ENCODE results near the gene PRXL2B. TPM values are rescaled to one million over a fixed set of nuclear protein-coding genes. Genes with fewer than 3 reads are reported as not detected.

Gene PRXL2B
- total RNA-seq, 1 experiment from 2014 or later: 32.2 TPM

- ATAC-seq (no peak), DNase-seq (ENCODE audit: low read depth, low spot score) (no peak)
- Histone ChIP-seq H3K36me3 (ENCODE audit: control insufficient read depth in 1 of 2, insufficient read depth in 2 of 2, low read length in 2 of 2) (no peaks in the 10 kb centered on the region), H3K9me2 (ENCODE audit: insufficient read depth) (no peaks in the 10 kb centered on the region), H3K9me3 (ENCODE audit: control insufficient read depth in 1 of 2, insufficient read depth in 1 of 2, low read depth in 1 of 2, low read length in 2 of 2) (no peaks in the 10 kb centered on the region), H3K4me2 (ENCODE audit: low read length) (no peak overlapping the region), H3K9ac (ENCODE audit: low read length) (no peak overlapping the region), H2AFZ (ENCODE audit: low read depth, low read length, poor library complexity, severe bottlenecking) (no peak overlapping the region), H3K4me3 (replicated peaks in 1 of 2; ENCODE audit: low read depth in 1 of 2, low read length in 2 of 2) (no peak overlapping the region), H3K79me2 (ENCODE audit: insufficient read depth, low read length) (no peaks in the 10 kb centered on the region), H3K27ac (ENCODE audit: low read depth, low read length) (no peak overlapping the region), H3K27me3 (ENCODE audit: insufficient read depth, low read length) (0 out of 2 replicates have a peak, but pooled peaks cover 5% of the 10 kb centered on the region), H3K4me1 (ENCODE audit: control insufficient read depth in 1 of 2, insufficient read depth in 2 of 2, low read length in 2 of 2) (no peaks in the 10 kb centered on the region), H4K20me1 (ENCODE audit: insufficient read depth) (no peaks in the 10 kb centered on the region)
- POLR2A ChIA-PET: no interaction called here
- RAD21 ChIA-PET (ENCODE audit: low non-redundant PET in 1 of 2, low total read pairs in 2 of 2, uncharacterized antibody in 2 of 2, unreplicated experiment in 2 of 2): no interaction called here
- CTCF ChIA-PET: no interaction called here
- BruUV-seq (replicated peaks): no TSS peak
- intact Hi-C loops (cut with micrococcal nuclease): no loop called here
- TF ChIP-seq ATF3 (IDR thresholded peaks at IDR 0.05) (no peak), SIN3A (IDR thresholded peaks at IDR 0.05; ENCODE audit: low read depth) (no peak), POLR2A (IDR thresholded peaks at IDR 0.05; ENCODE audit: borderline replicate concordance, extremely low read depth, insufficient read depth, insufficient read length) (no peak), EZH2phosphoT487 (IDR thresholded peaks at IDR 0.05; ENCODE audit: borderline replicate concordance) (no peak), YY1 (IDR thresholded peaks at IDR 0.05; ENCODE audit: extremely low read depth, insufficient replicate concordance, low read depth, low read length) (no peak), RAD21 (IDR thresholded peaks at IDR 0.05; ENCODE audit: low read depth) (no peak), POLR2AphosphoS5 (IDR thresholded peaks at IDR 0.05; ENCODE audit: low read depth, low read length) (no peak), ELF1 (IDR thresholded peaks at IDR 0.05; ENCODE audit: borderline replicate concordance, low read depth) (no peak)
Measured at GRCh38 chr1:2602866-2603520, 16.4 kb downstream of the PRXL2B start.

- H3K79me2 ChIP-seq (ENCODE audit: insufficient read depth, low read length): no peaks in the 10 kb centered on the region
- ChIA-PET RAD21 (ENCODE audit: low non-redundant PET in 1 of 2, low total read pairs in 2 of 2, uncharacterized antibody in 2 of 2, unreplicated experiment in 2 of 2) (no interaction called here), CTCF (no interaction called here), POLR2A (no interaction called here)
- DNase-seq (ENCODE audit: low read depth, low spot score) (no peak), ATAC-seq (no peak)
- TF ChIP-seq ZNF274 (IDR thresholded peaks at IDR 0.05; ENCODE audit: low read depth, low read length) (no peak), SIN3A (IDR thresholded peaks at IDR 0.05; ENCODE audit: low read depth) (no peak), SP1 (IDR thresholded peaks at IDR 0.05; ENCODE audit: low read depth) (no peak), EZH2phosphoT487 (IDR thresholded peaks at IDR 0.05; ENCODE audit: borderline replicate concordance) (no peak), EZH2 (IDR thresholded peaks at IDR 0.05) (no peak), SRF (IDR thresholded peaks at IDR 0.05; ENCODE audit: low read depth) (no peak), ZFX (IDR thresholded peaks at IDR 0.05) (no peak)
- no peak overlapping the region for H3K4me2 ChIP-seq (ENCODE audit: low read length)
- H4K20me1 ChIP-seq (ENCODE audit: insufficient read depth): no peaks in the 10 kb centered on the region
- H2AFZ ChIP-seq (ENCODE audit: low read depth, low read length, poor library complexity, severe bottlenecking): no peak overlapping the region
- H3K36me3 ChIP-seq (ENCODE audit: control insufficient read depth in 1 of 2, insufficient read depth in 2 of 2, low read length in 2 of 2): no peaks in the 10 kb centered on the region
- intact Hi-C loops (cut with micrococcal nuclease): no loop called here
- no peaks in the 10 kb centered on the region for H3K9me2 ChIP-seq (ENCODE audit: insufficient read depth)
- H3K9me3 ChIP-seq (ENCODE audit: control insufficient read depth in 1 of 2, insufficient read depth in 1 of 2, low read depth in 1 of 2, low read length in 2 of 2): no peaks in the 10 kb centered on the region
- no peak overlapping the region for H3K4me3 ChIP-seq (replicated peaks in 1 of 2; ENCODE audit: low read depth in 1 of 2, low read length in 2 of 2)
- no TSS peak for BruUV-seq (replicated peaks)
- no peak overlapping the region for H3K9ac ChIP-seq (ENCODE audit: low read length)
- H3K27me3 ChIP-seq (ENCODE audit: insufficient read depth, low read length): 0 out of 2 replicates have a peak, but pooled peaks cover 5% of the 10 kb centered on the region
- no peaks in the 10 kb centered on the region for H3K4me1 ChIP-seq (ENCODE audit: control insufficient read depth in 1 of 2, insufficient read depth in 2 of 2, low read length in 2 of 2)
- H3K27ac ChIP-seq (ENCODE audit: low read depth, low read length): no peak overlapping the region
Measured at GRCh38 chr1:2603521-2604155, 17.1 kb downstream of the PRXL2B start.

All from HCT116 (cell line).